HepG2 (cell line): Measurements from ENCODE around the gene CYP2W1. TPM values are rescaled to one million over a fixed set of nuclear protein-coding genes. Genes with fewer than 3 reads are reported as not detected.

Experiments
- GABPA ChIP-seq, 2 experiments: IDR thresholded peaks; 2 replicates each; pipeline ENCODE4 v1.6.1; 2011 to 2016; ENCODE audit warnings: low read depth in 2 of 2, low read length in 1 of 2, missing biosample characterization in 1 of 2, missing genetic modification characterization in 1 of 2
- IRX3 ChIP-seq: sonication (generic); formaldehyde crosslinking; IDR thresholded peaks from 2 replicates; pipeline ENCODE4 v1.8.1; 2023; ENCODE audit warnings: mild to moderate bottlenecking, low read depth, missing genetic modification reagents, borderline replicate concordance
- NONO ChIP-seq, 2 experiments: fragments of 450-650 bp in 1 of 2; sonication (generic) in 1 of 2; formaldehyde crosslinking in 1 of 2; IDR thresholded peaks in 1 of 2; conservative IDR thresholded peaks in 1 of 2; 2 replicates each; pipeline versions ENCODE4 v1.6.1 to v1.8.0; 2017 to 2022; ENCODE audit warnings: mild to moderate bottlenecking in 1 of 2, missing genetic modification reagents in 1 of 2, moderate library complexity in 1 of 2
- SP1 ChIP-seq, 2 experiments: fragments of 450-650 bp in 1 of 2; sonication (generic) in 1 of 2; formaldehyde crosslinking in 1 of 2; IDR thresholded peaks; 2 replicates each; pipeline versions ENCODE4 v1.4.0 to v1.6.1; 2016 to 2020; ENCODE audit warnings: missing genetic modification reagents in 1 of 2
- ZNF547 ChIP-seq: sonication (generic); formaldehyde crosslinking; IDR thresholded peaks from 2 replicates; pipeline ENCODE4 v1.5.1; 2020; ENCODE audit warnings: mild to moderate bottlenecking, missing genetic modification reagents
- polyA plus RNA-seq, 8 experiments: library from polyadenylated mRNA; depleted of rRNA in 3 of 8; stranded (reverse) in 7 of 8; unstranded in 1 of 8; fragments of >200 nt; fragmentation: Illumina TruSeq in 4 of 8; extraction: Trizol in 4 of 8; gene quantifications; 2 replicates each; pipeline versions ENCODE4 v1.2.1 to v1.2.3, GENCODE V29; 2011 to 2016; ENCODE audit warnings: low read depth in 4 of 8, missing spikeins in 1 of 8, mixed read lengths in 1 of 8; ENCODE audit not compliant: insufficient read depth in 1 of 8
- total RNA-seq, 5 experiments: library from RNA; depleted of rRNA; stranded (reverse); fragments of >200 nt; fragmentation: Illumina TruSeq; extraction: Trizol; gene quantifications; 2 replicates each; pipeline ENCODE4 v1.2.3, GENCODE V29; 2016; ENCODE audit warnings: low read depth in 1 of 5
- TF ChIP-seq, protein P1 (sequence below): sonication (generic); formaldehyde crosslinking; IDR thresholded peaks from 2 replicates; pipeline ENCODE4 v1.4.0; 2020; ENCODE audit warnings: missing genetic modification reagents
- TF ChIP-seq, protein P2 (sequence below): sonication (generic); formaldehyde crosslinking; IDR thresholded peaks from 2 replicates; pipeline ENCODE4 v1.4.0; 2020; ENCODE audit warnings: missing genetic modification reagents, mild to moderate bottlenecking, borderline replicate concordance

The CYP2W1 gene
- total and polyA plus RNA-seq, 2 of the 13 experiments (the other 11 are each of a cell fraction or from before 2014, with no cell fraction given) = 19.5 to 31.7 TPM

DNA sequence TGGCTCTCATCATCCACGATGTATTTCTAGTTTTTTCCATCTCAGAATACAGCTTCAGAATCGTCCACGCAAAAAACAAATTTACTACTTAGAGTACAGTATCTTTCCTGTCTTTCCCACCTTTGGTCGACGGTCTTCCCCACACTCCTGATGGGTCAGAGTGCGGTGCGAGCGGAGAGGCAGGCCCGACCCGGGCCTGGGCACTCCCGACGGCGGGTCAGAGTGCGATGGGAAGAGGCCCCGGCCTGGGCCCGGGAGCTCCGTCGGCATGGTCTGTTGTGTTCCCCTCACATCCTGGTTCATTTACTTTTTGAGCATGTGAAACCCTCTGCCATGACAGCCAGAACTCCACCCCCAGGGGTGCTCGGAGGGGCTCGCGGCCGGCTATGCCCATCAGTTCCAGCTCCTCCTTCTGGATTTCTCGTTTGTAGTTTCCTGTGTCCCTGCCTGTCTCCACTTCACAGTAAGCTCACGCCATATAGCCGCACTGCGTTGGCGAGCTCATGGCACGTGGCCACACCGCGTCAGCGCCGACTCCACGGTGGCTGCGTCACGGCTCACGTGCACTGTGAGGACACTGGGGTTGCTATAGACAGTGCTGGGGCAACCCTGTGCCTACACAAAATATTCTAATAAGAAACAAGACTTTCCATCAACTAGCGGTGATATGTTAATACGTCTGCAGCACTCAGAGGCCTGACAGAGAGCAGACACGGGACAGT lies 15.5 kb upstream of the CYP2W1 start (continued):
- TF ChIP-seq, protein P1, sequence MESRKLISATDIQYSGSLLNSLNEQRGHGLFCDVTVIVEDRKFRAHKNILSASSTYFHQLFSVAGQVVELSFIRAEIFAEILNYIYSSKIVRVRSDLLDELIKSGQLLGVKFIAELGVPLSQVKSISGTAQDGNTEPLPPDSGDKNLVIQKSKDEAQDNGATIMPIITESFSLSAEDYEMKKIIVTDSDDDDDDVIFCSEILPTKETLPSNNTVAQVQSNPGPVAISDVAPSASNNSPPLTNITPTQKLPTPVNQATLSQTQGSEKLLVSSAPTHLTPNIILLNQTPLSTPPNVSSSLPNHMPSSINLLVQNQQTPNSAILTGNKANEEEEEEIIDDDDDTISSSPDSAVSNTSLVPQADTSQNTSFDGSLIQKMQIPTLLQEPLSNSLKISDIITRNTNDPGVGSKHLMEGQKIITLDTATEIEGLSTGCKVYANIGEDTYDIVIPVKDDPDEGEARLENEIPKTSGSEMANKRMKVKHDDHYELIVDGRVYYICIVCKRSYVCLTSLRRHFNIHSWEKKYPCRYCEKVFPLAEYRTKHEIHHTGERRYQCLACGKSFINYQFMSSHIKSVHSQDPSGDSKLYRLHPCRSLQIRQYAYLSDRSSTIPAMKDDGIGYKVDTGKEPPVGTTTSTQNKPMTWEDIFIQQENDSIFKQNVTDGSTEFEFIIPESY (CRISPR knock-in tag) = 0 out of 2 replicates have a peak, but pooled peaks have one; percentile 27
- TF ChIP-seq SP1 (IDR thresholded peaks at IDR 0.05) (no peak), SP1 (CRISPR knock-in tag; IDR thresholded peaks at IDR 0.05) (no peak), IRX3 (CRISPR knock-in tag) (no peak), GABPA (IDR thresholded peaks at IDR 0.05; ENCODE audit: low read depth, low read length) (no peak), GABPA (CRISPR knock-in tag; IDR thresholded peaks at IDR 0.05; ENCODE audit: low read depth) (no peak), NONO (IDR thresholded peaks at IDR 0.05) (no peak), NONO (CRISPR knock-in tag; conservative IDR thresholded peaks at IDR 0.05) (0 out of 2 replicates have a peak, but pooled peaks have one; percentile 11), ZNF547 (CRISPR knock-in tag) (no peak)
- TF ChIP-seq, protein P2, sequence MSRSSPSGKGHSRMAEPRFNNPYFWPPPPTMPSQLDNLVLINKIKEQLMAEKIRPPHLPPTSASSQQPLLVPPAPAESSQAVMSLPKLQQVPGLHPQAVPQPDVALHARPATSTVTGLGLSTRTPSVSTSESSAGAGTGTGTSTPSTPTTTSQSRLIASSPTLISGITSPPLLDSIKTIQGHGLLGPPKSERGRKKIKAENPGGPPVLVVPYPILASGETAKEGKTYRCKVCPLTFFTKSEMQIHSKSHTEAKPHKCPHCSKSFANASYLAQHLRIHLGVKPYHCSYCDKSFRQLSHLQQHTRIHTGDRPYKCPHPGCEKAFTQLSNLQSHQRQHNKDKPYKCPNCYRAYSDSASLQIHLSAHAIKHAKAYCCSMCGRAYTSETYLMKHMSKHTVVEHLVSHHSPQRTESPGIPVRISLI (CRISPR knock-in tag) = no peak
